Measurements from ENCODE around the gene IGF1. TPM values are rescaled to one million over a fixed set of nuclear protein-coding genes. Genes with fewer than 3 reads are reported as not detected.

IGF1 gene
- total RNA-seq, 1 donor from 2014 or later: 1.8 TPM

- H3K36me3 Mint-ChIP-seq (ENCODE audit: low read depth): no peaks in the 10 kb centered on the region
- no peak overlapping the region for H3K4me3 Mint-ChIP-seq
- H3K9me3 Mint-ChIP-seq: peaks cover 5% of the 10 kb centered on the region
- no peak for DNase-seq
- no peak overlapping the region for H3K27ac Mint-ChIP-seq
- intact Hi-C loops (cut with micrococcal nuclease): loop anchor here (5.0 kb wide), 1 partner anchor 43 kb away; the partner anchor contains the start of gene IGF1
- peaks cover 5% of the 10 kb centered on the region for H3K4me1 Mint-ChIP-seq
- peaks cover 2% of the 10 kb centered on the region for H3K27me3 Mint-ChIP-seq
Measured at GRCh38 chr12:102439426-102440405, 40.6 kb downstream of the IGF1 start.

GRCh38 chr12:102438827-102439210, 41.5 kb downstream of the IGF1 start:
- Mint-ChIP-seq H3K9me3 (peaks cover 5% of the 10 kb centered on the region), H3K4me1 (peaks cover 5% of the 10 kb centered on the region), H3K27ac (no peak overlapping the region), H3K36me3 (ENCODE audit: low read depth) (no peaks in the 10 kb centered on the region), H3K27me3 (peaks cover 2% of the 10 kb centered on the region), H3K4me3 (no peak overlapping the region)
- intact Hi-C loops (cut with micrococcal nuclease): no loop called here
- no peak for DNase-seq

GRCh38 chr12:102438047-102438826, 42.1 kb downstream of the IGF1 start:
- peaks cover 2% of the 10 kb centered on the region for H3K27me3 Mint-ChIP-seq
- H3K4me3 Mint-ChIP-seq: no peak overlapping the region
- H3K27ac Mint-ChIP-seq: no peak overlapping the region
- DNase-seq: no peak
- H3K9me3 Mint-ChIP-seq: peaks cover 5% of the 10 kb centered on the region
- H3K36me3 Mint-ChIP-seq (ENCODE audit: low read depth): no peaks in the 10 kb centered on the region
- intact Hi-C loops (cut with micrococcal nuclease): no loop called here
- H3K4me1 Mint-ChIP-seq: peaks cover 5% of the 10 kb centered on the region

GRCh38 chr12:102437511-102437910, 42.9 kb downstream of the IGF1 start:
- Mint-ChIP-seq H3K27ac (no peak overlapping the region), H3K9me3 (peaks cover 5% of the 10 kb centered on the region), H3K36me3 (ENCODE audit: low read depth) (no peaks in the 10 kb centered on the region), H3K27me3 (peaks cover 4% of the 10 kb centered on the region), H3K4me3 (no peak overlapping the region), H3K4me1 (peaks cover 5% of the 10 kb centered on the region)
- intact Hi-C loops (cut with micrococcal nuclease): no loop called here
- DNase-seq: no peak

- no peak for DNase-seq
- Mint-ChIP-seq H3K36me3 (ENCODE audit: low read depth) (no peaks in the 10 kb centered on the region), H3K4me3 (no peak overlapping the region), H3K27ac (no peak overlapping the region), H3K27me3 (peaks cover 4% of the 10 kb centered on the region), H3K9me3 (peaks cover 5% of the 10 kb centered on the region), H3K4me1 (peaks cover 5% of the 10 kb centered on the region)
- intact Hi-C loops (cut with micrococcal nuclease): no loop called here
Measured at GRCh38 chr12:102436867-102437266, 43.5 kb downstream of the IGF1 start.

GRCh38 chr12:102435827-102436436, 44.4 kb downstream of the IGF1 start:
- intact Hi-C loops (cut with micrococcal nuclease): no loop called here

GRCh38 chr12:102433304-102433703, 47.1 kb downstream of the IGF1 start:
- H3K9me3 Mint-ChIP-seq: no peaks in the 10 kb centered on the region
- H3K36me3 Mint-ChIP-seq (ENCODE audit: low read depth): no peaks in the 10 kb centered on the region
- H3K4me1 Mint-ChIP-seq: no peaks in the 10 kb centered on the region
- DNase-seq: no peak
- intact Hi-C loops (cut with micrococcal nuclease): no loop called here
- no peak overlapping the region for H3K27ac Mint-ChIP-seq
- no peak overlapping the region for H3K4me3 Mint-ChIP-seq
- H3K27me3 Mint-ChIP-seq: peaks cover 9% of the 10 kb centered on the region

More at GRCh38 chr12:102435827-102436436, 44.4 kb downstream of the IGF1 start:
- Mint-ChIP-seq H3K27ac (no peak overlapping the region), H3K4me3 (no peak overlapping the region), H3K36me3 (ENCODE audit: low read depth) (no peaks in the 10 kb centered on the region), H3K4me1 (peaks cover under 1% of the 10 kb centered on the region), H3K27me3 (peaks cover 5% of the 10 kb centered on the region), H3K9me3 (peaks cover 5% of the 10 kb centered on the region)
- DNase-seq: no peak

- Mint-ChIP-seq H3K27me3 (peaks cover 7% of the 10 kb centered on the region), H3K27ac (no peak overlapping the region), H3K4me1 (no peaks in the 10 kb centered on the region), H3K9me3 (peaks cover under 1% of the 10 kb centered on the region), H3K4me3 (no peak overlapping the region), H3K36me3 (ENCODE audit: low read depth) (no peaks in the 10 kb centered on the region)
- no peak for DNase-seq
- intact Hi-C loops (cut with micrococcal nuclease): no loop called here
Measured at GRCh38 chr12:102430661-102431060, 49.7 kb downstream of the IGF1 start.

- no peak for DNase-seq
- H3K27ac Mint-ChIP-seq: no peak overlapping the region
- intact Hi-C loops (cut with micrococcal nuclease): no loop called here
- H3K36me3 Mint-ChIP-seq (ENCODE audit: low read depth): no peaks in the 10 kb centered on the region
- H3K4me1 Mint-ChIP-seq: no peaks in the 10 kb centered on the region
- peaks cover 7% of the 10 kb centered on the region for H3K27me3 Mint-ChIP-seq
- peaks cover 7% of the 10 kb centered on the region for H3K9me3 Mint-ChIP-seq
- H3K4me3 Mint-ChIP-seq: no peak overlapping the region
Measured at GRCh38 chr12:102429211-102430154, 50.9 kb downstream of the IGF1 start.

- intact Hi-C loops (cut with micrococcal nuclease): no loop called here
- H3K4me3 Mint-ChIP-seq: no peak overlapping the region
- peaks cover 15% of the 10 kb centered on the region for H3K9me3 Mint-ChIP-seq
- no peaks in the 10 kb centered on the region for H3K4me1 Mint-ChIP-seq
- H3K27me3 Mint-ChIP-seq: peaks cover 5% of the 10 kb centered on the region
- H3K36me3 Mint-ChIP-seq (ENCODE audit: low read depth): no peaks in the 10 kb centered on the region
- no peak for DNase-seq
- no peak overlapping the region for H3K27ac Mint-ChIP-seq
Measured at GRCh38 chr12:102427543-102427941, 52.8 kb downstream of the IGF1 start.

- peaks cover 15% of the 10 kb centered on the region for H3K9me3 Mint-ChIP-seq
- H3K27ac Mint-ChIP-seq: no peak overlapping the region
- intact Hi-C loops (cut with micrococcal nuclease): no loop called here
- no peaks in the 10 kb centered on the region for H3K36me3 Mint-ChIP-seq (ENCODE audit: low read depth)
- DNase-seq: no peak
- H3K27me3 Mint-ChIP-seq: peaks cover 5% of the 10 kb centered on the region
- no peak overlapping the region for H3K4me3 Mint-ChIP-seq
- peaks cover 3% of the 10 kb centered on the region for H3K4me1 Mint-ChIP-seq
Measured at GRCh38 chr12:102426599-102427542, 53.5 kb downstream of the IGF1 start.
